Right atrium auricular region (tissue), 2 donors: ENCODE results near the gene TBCD. TPM values are rescaled to one million over a fixed set of nuclear protein-coding genes. Genes with fewer than 3 reads are reported as not detected.
A peak's percentile ranks its signal among the peaks of the same experiment; 100 is the strongest.

Experiments used
- DNase-seq: peaks from one replicate; pipeline ENCODE4 v3.0.0-alpha.2; 2019; ENCODE audit warnings: low spot score
- H3K27ac ChIP-seq, 2 donors: fragments of 200-600 bp; sonication (generic); 1 replicate in 1 of 2; 2 replicates in 1 of 2; pipeline ENCODE4 v1.5.1; 2016 to 2019
- H3K27me3 ChIP-seq, 2 donors: fragments of 200-600 bp; sonication (generic); one replicate each; pipeline versions ENCODE4 v1.5.1 to v1.6.0; 2017 to 2019
- H3K36me3 ChIP-seq: fragments of 200-600 bp; sonication (generic); one replicate; pipeline ENCODE4 v1.5.1; 2016
- H3K4me1 ChIP-seq, 2 donors: fragments of 200-600 bp; sonication (generic); one replicate each; pipeline versions ENCODE4 v1.5.1 to v1.6.0; 2017 to 2019
- H3K4me3 ChIP-seq, 2 donors: fragments of 200-600 bp; sonication (generic); 1 replicate in 1 of 2; 2 replicates in 1 of 2; pipeline ENCODE4 v1.5.1; 2017 to 2019; ENCODE audit warnings: mild to moderate bottlenecking in 1 of 2, moderate library complexity in 1 of 2
- H3K9me3 ChIP-seq, 2 donors: fragments of 200-600 bp; sonication (generic); one replicate each; pipeline ENCODE4 v1.5.1; 2019
- total RNA-seq, 2 donors: library from RNA; depleted of rRNA; stranded (reverse); fragments of >200 nt; gene quantifications; one replicate each; pipeline ENCODE4 v1.1.0, GENCODE V29; 2016
- TF ChIP-seq, protein P1 (sequence below), 2 donors: fragments of 200-600 bp; sonication (generic); IDR thresholded peaks; one replicate each; pipeline ENCODE4 v1.5.1; 2019; ENCODE audit warnings: antibody characterized with exemption in 2 of 2

The TBCD gene
- total RNA-seq, 2 donors from 2014 or later = 19.4 to 29.6 TPM

- Histone ChIP-seq H3K27ac (peak overlapping the region; percentile 6 to 8), H3K4me3 (no peak overlapping the region), H3K36me3 (no peaks in the 10 kb centered on the region), H3K27me3 (no peaks in the 10 kb centered on the region), H3K9me3 (no peaks in the 10 kb centered on the region), H3K4me1 (peaks cover 0 to 11% of the 10 kb centered on the region in 2 donors)
- TF ChIP-seq, protein P1, sequence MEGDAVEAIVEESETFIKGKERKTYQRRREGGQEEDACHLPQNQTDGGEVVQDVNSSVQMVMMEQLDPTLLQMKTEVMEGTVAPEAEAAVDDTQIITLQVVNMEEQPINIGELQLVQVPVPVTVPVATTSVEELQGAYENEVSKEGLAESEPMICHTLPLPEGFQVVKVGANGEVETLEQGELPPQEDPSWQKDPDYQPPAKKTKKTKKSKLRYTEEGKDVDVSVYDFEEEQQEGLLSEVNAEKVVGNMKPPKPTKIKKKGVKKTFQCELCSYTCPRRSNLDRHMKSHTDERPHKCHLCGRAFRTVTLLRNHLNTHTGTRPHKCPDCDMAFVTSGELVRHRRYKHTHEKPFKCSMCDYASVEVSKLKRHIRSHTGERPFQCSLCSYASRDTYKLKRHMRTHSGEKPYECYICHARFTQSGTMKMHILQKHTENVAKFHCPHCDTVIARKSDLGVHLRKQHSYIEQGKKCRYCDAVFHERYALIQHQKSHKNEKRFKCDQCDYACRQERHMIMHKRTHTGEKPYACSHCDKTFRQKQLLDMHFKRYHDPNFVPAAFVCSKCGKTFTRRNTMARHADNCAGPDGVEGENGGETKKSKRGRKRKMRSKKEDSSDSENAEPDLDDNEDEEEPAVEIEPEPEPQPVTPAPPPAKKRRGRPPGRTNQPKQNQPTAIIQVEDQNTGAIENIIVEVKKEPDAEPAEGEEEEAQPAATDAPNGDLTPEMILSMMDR (IDR thresholded peaks at IDR 0.05) = no peak
- no peak for DNase-seq
These were observed 85.0 kb downstream of the TBCD start for GRCh38 chr17:82836823-82837357.

GRCh38 chr17:82837586-82838320 lies 85.9 kb downstream of the TBCD start:
- peak overlapping the region; percentile 8 to 16 for H3K27ac ChIP-seq
- peaks cover 0 to 11% of the 10 kb centered on the region in 2 donors for H3K4me1 ChIP-seq
- H3K27me3 ChIP-seq = no peaks in the 10 kb centered on the region
- H3K9me3 ChIP-seq = no peaks in the 10 kb centered on the region
- no peak for DNase-seq
- no peaks in the 10 kb centered on the region for H3K36me3 ChIP-seq
- TF ChIP-seq, protein P1 (IDR thresholded peaks at IDR 0.05) = no peak
- H3K4me3 ChIP-seq = no peak overlapping the region

DNA sequence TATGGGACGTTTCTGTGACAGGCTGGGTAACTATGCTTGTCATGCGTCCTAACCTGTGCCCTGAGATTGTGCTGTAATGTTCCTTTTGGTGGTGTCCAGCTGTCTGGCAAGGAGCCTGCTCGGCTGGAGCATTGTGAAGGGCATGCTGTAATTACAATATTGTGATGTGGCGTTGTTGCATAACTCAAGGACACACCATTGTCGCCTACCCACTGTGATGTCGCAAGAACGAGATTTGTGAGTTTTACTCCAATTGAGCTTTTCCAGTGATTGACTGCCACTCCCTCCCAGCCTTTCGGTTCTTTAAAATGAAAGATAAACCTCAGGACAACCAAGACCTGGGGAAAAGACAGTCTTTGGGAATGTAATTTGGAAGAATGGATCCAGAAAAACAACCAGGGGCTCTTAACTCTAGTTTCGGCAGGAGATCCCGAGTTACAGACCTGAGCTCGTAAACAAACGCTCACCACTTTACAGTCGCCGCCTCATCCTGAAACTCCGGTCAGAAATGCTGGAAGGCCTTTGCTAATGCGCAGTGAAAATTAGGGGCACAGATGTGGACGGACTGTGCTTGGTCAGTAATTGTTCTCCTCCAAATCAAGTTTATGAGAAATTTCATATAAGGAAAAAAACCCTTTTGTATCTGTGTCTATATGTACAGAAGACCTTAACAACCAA lies 86.7 kb downstream of the TBCD start:
- Histone ChIP-seq H3K27ac (peak overlapping the region; percentile 8 to 16), H3K9me3 (no peaks in the 10 kb centered on the region), H3K4me3 (no peak overlapping the region), H3K27me3 (no peaks in the 10 kb centered on the region), H3K36me3 (no peaks in the 10 kb centered on the region), H3K4me1 (peaks cover 0 to 11% of the 10 kb centered on the region in 2 donors)
- peak; percentile 75 for DNase-seq
- TF ChIP-seq, protein P1 (IDR thresholded peaks at IDR 0.05) = no peak

DNA sequence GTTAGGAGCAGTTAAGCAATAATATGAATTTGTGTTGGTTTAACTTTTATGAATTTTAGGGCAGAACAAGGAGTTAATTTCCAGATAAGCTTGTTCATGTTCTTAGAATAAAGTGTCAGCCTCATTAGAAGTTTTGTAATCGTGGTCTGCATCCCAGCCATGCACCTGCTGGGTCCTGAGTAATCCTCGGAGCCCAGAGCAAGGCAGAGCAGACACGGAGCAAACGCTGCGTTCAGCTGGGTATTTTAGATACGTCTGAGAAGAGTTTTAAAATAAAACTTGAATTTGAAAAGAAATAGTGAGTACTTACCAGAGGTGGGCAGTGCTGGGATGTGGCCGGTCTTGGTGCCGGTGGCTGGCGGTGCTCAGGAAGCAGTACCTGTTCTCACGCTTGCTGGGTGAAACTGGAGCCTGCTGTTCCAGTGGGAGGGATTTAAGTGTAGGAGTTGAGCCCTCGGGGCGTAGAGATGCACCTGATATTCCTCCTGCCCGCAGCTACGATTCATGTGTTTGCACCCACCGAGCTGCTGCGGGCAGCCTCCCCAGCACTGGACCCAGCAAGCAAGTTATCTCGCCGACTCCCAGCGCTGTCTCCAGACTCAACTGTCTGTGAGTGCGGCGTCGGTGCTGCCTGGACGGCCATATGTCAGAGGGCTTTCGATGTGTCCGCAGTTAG lies 87.9 kb downstream of the TBCD start, which contains the start of gene ZNF750:
Gene ZNF750, minus strand, starts transcription at position 406 of the 676 bp plus-strand sequence. CDS start 7,568 bp downstream, outside the sequence.
- H3K27ac ChIP-seq = peak within 1 kb of the TSS in 1 of 2 donors; percentile 16
- no peaks in the 10 kb centered on the region for H3K9me3 ChIP-seq
- no peak within 1 kb of the TSS for H3K4me3 ChIP-seq
- no peak for DNase-seq
- no peaks in the 10 kb centered on the region for H3K27me3 ChIP-seq
- peaks cover 0 to 11% of the 10 kb centered on the region in 2 donors for H3K4me1 ChIP-seq
- TF ChIP-seq, protein P1 (IDR thresholded peaks at IDR 0.05) = no peak
- no peaks in the 10 kb centered on the region for H3K36me3 ChIP-seq

DNA sequence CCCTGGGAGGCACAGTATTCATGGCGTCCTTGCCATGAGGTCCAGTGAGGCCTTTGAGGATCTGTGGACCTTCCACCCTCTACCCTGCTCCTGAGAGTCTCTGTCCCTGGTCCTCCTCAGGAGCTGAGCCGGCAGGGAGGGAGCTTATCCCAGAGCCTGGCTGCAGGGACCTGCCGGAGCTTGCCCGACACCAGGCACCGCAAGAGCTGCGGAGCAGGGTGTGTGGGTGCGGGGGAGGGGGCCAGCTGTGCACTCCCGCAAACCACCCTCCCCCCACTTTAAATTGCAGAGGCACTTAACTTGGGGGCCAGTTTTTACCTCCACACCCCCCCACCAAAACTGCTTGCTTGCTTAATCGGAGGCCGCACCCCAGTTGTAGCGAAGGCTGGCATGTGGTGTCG lies 88.6 kb downstream of the TBCD start:
- TF ChIP-seq, protein P1 (IDR thresholded peaks at IDR 0.05) = no peak

More for the DNA sequence above, 88.6 kb downstream of the TBCD start:
- H3K27ac ChIP-seq = no peak overlapping the region
- no peaks in the 10 kb centered on the region for H3K36me3 ChIP-seq
- H3K4me3 ChIP-seq = no peak overlapping the region
- no peaks in the 10 kb centered on the region for H3K9me3 ChIP-seq
- no peaks in the 10 kb centered on the region for H3K27me3 ChIP-seq
- peaks cover 0 to 11% of the 10 kb centered on the region in 2 donors for H3K4me1 ChIP-seq
- DNase-seq = no peak
